Keratinocyte (primary cell): ENCODE data around the gene TMEM187. TPM values are rescaled to one million over a fixed set of nuclear protein-coding genes. Genes with fewer than 3 reads are reported as not detected.

Experiments
- DNase-seq: peaks from one replicate; pipeline ENCODE4 v3.0.0-alpha.2; 2011; ENCODE audit warnings: low read depth, missing footprints, low spot score
- FAIRE-seq: peaks from 2 replicates; lab custom pipeline; 2011; peaks lifted over from hg19 to GRCh38; lab: Jason Lieb, UNC
- H2AFZ ChIP-seq: 2 replicates; pipeline ENCODE4 v1.6.0; 2012; ENCODE audit warnings: low read length, control low read depth, inconsistent platforms; ENCODE audit not compliant: control insufficient read depth
- H3K27ac ChIP-seq: 2 replicates; pipeline ENCODE4 v1.5.1; 2011; ENCODE audit warnings: low read length; ENCODE audit not compliant: control insufficient read depth, insufficient read depth
- H3K27me3 ChIP-seq: 3 replicates; pipeline ENCODE4 v1.6.0; 2011; ENCODE audit warnings: low read length; ENCODE audit not compliant: control insufficient read depth, insufficient read depth; ENCODE audit errors: extremely low read depth
- H3K36me3 ChIP-seq, 2 experiments: 2 replicates in 1 of 2; 3 replicates in 1 of 2; pipeline ENCODE4 v1.5.1; 2011; ENCODE audit warnings: low read length in 2 of 2, mild to moderate bottlenecking in 1 of 2; ENCODE audit not compliant: control insufficient read depth in 2 of 2, insufficient read depth in 2 of 2; ENCODE audit errors: extremely low read depth in 1 of 2
- H3K4me1 ChIP-seq: 3 replicates; pipeline ENCODE4 v1.5.1; 2011; ENCODE audit warnings: low read length; ENCODE audit not compliant: control insufficient read depth, insufficient read depth; ENCODE audit errors: extremely low read depth
- H3K4me2 ChIP-seq: 3 replicates; pipeline ENCODE4 v1.6.0; 2011; ENCODE audit warnings: low read depth, low read length; ENCODE audit not compliant: control insufficient read depth, insufficient read depth; ENCODE audit errors: extremely low read depth
- H3K4me3 ChIP-seq, 3 experiments: fragments of 200-600 bp in 1 of 3; sonication (generic) in 1 of 3; 2 replicates in 2 of 3; 3 replicates in 1 of 3; pipeline ENCODE4 v1.5.1; 2011 to 2016; ENCODE audit warnings: low read length in 3 of 3, mild to moderate bottlenecking in 3 of 3, control low read depth in 2 of 3, inconsistent platforms in 1 of 3, low read depth in 1 of 3, mixed read lengths in 1 of 3, mixed run types in 1 of 3, moderate library complexity in 1 of 3; ENCODE audit not compliant: control insufficient read depth in 2 of 3, insufficient read depth in 2 of 3; ENCODE audit errors: extremely low read depth in 1 of 3
- H3K79me2 ChIP-seq: 2 replicates; pipeline ENCODE4 v1.6.0; 2012; ENCODE audit warnings: low read length; ENCODE audit not compliant: control insufficient read depth, insufficient read depth
- H3K9ac ChIP-seq: 3 replicates; pipeline ENCODE4 v1.6.0; 2011; ENCODE audit warnings: low read length; ENCODE audit not compliant: control insufficient read depth, insufficient read depth; ENCODE audit errors: extremely low read depth
- H3K9me1 ChIP-seq: 3 replicates; pipeline ENCODE4 v1.6.0; 2011; ENCODE audit warnings: low read length; ENCODE audit not compliant: control insufficient read depth, insufficient read depth; ENCODE audit errors: extremely low read depth
- H3K9me3 ChIP-seq: 2 replicates; pipeline ENCODE4 v1.5.1; 2012; ENCODE audit warnings: low read depth, low read length; ENCODE audit not compliant: control insufficient read depth
- H4K20me1 ChIP-seq: 3 replicates; pipeline ENCODE4 v1.6.0; 2011; ENCODE audit warnings: low read length; ENCODE audit not compliant: control insufficient read depth, insufficient read depth; ENCODE audit errors: extremely low read depth
- CTCF ChIP-seq, 3 experiments: IDR thresholded peaks in 1 of 3; conservative IDR thresholded peaks in 1 of 3; optimal IDR thresholded peaks in 1 of 3; 2 replicates in 2 of 3; 3 replicates in 1 of 3; pipeline versions ENCODE3 to v1.5.1; 2011; ENCODE audit warnings: low read length in 3 of 3, mild to moderate bottlenecking in 3 of 3, moderate library complexity in 2 of 3, control low read depth in 1 of 3, inconsistent platforms in 1 of 3; ENCODE audit not compliant: insufficient read depth in 2 of 3; ENCODE audit errors: extremely low read depth in 1 of 3
- EZH2 ChIP-seq: IDR thresholded peaks from one replicate; pipeline ENCODE4 v1.6.1; 2012; ENCODE audit warnings: inconsistent platforms, mild to moderate bottlenecking, low read length, moderate library complexity
- dilution Hi-C: fragments of 300-500 bp; cut with MboI; formaldehyde crosslinking; loops from one replicate; pipeline ENCODE4 v1.7.0; 2020; ENCODE audit warnings: low sequenced_read_pairs; ENCODE audit not compliant: extremely low pct_ligation_motif_present
- polyA plus RNA-seq, 5 experiments: library from polyadenylated mRNA; depleted of rRNA in 3 of 5; stranded (reverse) in 3 of 5; stranded (forward) in 1 of 5; unstranded in 1 of 5; fragments of >200 nt; gene quantifications; 1 replicate in 1 of 5; 2 replicates in 3 of 5; 3 replicates in 1 of 5; pipeline versions ENCODE4 v1.2.1 to v1.2.3, GENCODE V29; 2011 to 2012; ENCODE audit warnings: missing spikeins in 2 of 5, low read depth in 1 of 5, low replicate concordance in 1 of 5

TMEM187 gene
- polyA plus RNA-seq, 1 donor (not counting 4 experiments of a cell fraction or from before 2014, with no cell fraction given): 6.6 TPM

DNA sequence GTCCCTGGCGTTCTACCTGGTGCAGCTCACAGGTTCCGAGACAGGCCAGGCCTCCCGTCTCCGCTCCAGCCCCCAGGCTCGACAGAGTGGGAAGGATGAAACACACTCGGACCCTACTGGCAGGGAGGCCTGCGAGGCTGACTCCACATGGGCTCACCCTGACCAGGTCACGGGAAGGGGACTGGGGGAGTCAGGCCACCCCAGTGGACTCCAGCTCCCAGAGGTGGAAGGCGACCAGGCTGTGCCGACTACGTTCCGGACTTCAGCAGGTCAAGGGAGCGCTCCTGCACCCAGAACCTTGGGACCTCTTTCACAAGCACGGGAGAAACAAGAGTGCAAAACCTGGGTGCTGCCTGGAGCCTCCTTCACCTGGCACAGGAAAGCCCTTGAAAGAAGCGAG, 51.7 kb downstream of the TMEM187 start:
- Histone ChIP-seq H3K27me3 (no peaks in the 10 kb centered on the region), H3K9me1 (no peaks in the 10 kb centered on the region), H3K79me2 (peaks cover 2% of the 10 kb centered on the region), H3K4me3 (no peak overlapping the region), H3K9me3 (no peaks in the 10 kb centered on the region), H2AFZ (no peak overlapping the region), H4K20me1 (no peaks in the 10 kb centered on the region), H3K36me3 (peaks cover 0 to 2% of the 10 kb centered on the region in 2 experiments), H3K9ac (no peak overlapping the region), H3K4me1 (peaks cover 24% of the 10 kb centered on the region), H3K4me2 (no peak overlapping the region), H3K27ac (no peak overlapping the region)
- FAIRE-seq (no peak), DNase-seq (no peak)
- TF ChIP-seq EZH2 (no peak), CTCF (optimal IDR thresholded peaks at IDR 0.05 in 1 of 3, IDR thresholded peaks at IDR 0.05 in 1 of 3, conservative IDR thresholded peaks at IDR 0.05 in 1 of 3; ENCODE audit: extremely low read depth in 1 of 3, insufficient read depth in 2 of 3, low read length in 3 of 3) (no peak)
- dilution Hi-C loops: no loop called here

DNA sequence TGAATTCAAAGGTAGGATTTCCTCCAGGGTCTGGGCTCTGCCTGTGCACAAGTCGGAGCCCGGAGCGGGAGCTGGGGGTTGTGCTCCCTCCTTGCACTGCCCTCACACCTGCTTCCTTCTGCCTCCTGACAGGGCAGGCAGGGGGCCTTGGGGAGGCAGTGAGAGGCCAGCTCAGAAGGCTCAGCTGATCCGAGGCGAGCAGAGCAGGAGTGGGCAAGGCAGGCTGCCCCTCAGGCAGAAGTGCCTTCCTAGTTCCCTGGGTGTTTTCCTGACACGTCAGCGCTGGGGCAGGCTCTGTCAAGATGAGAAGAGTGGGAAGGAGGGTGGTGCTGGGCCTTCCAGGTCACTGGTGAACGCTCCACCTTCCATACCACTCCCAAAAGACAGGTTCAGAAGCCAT, 52.7 kb downstream of the TMEM187 start:
- Histone ChIP-seq H4K20me1 (no peaks in the 10 kb centered on the region), H3K9me3 (no peaks in the 10 kb centered on the region), H3K36me3 (peaks cover under 1 to 4% of the 10 kb centered on the region in 2 experiments), H3K9ac (peak overlapping the region; percentile 40), H3K79me2 (no peaks in the 10 kb centered on the region), H3K27me3 (no peaks in the 10 kb centered on the region), H3K4me2 (peak overlapping the region; percentile 50), H3K4me3 (no peak overlapping the region), H3K27ac (peak overlapping the region; percentile 39), H3K4me1 (peaks cover 24% of the 10 kb centered on the region), H3K9me1 (no peaks in the 10 kb centered on the region), H2AFZ (no peak overlapping the region)
- no peak for FAIRE-seq
- TF ChIP-seq CTCF (optimal IDR thresholded peaks at IDR 0.05 in 1 of 3, IDR thresholded peaks at IDR 0.05 in 1 of 3, conservative IDR thresholded peaks at IDR 0.05 in 1 of 3; ENCODE audit: extremely low read depth in 1 of 3, insufficient read depth in 2 of 3, low read length in 3 of 3): no peak
- DNase-seq: peak; percentile 25
- dilution Hi-C loops: no loop called here
